ELF-1 (cell line): ENCODE data around the gene RPL34.
A peak's percentile ranks its signal among the peaks of the same experiment; 100 is the strongest.

Experiments used
- DNase-seq: peaks from one replicate; pipeline ENCODE4 v3.0.0-alpha.2; 2016; ENCODE audit warnings: low read depth, low spot score

Gene RPL34

GRCh38 chr4:108624263-108625056, 4.1 kb downstream of the RPL34 start:
- DNase-seq = no peak

- DNase-seq = no peak
These were observed 5.7 kb downstream of the RPL34 start for GRCh38 chr4:108626056-108626455.

GRCh38 chr4:108628411-108628810, 8.0 kb downstream of the RPL34 start:
- no peak for DNase-seq

- DNase-seq = no peak
These were observed 14.8 kb downstream of the RPL34 start for GRCh38 chr4:108635070-108635655.

GRCh38 chr4:108636246-108636645, 15.9 kb downstream of the RPL34 start:
- DNase-seq = no peak

GRCh38 chr4:108637856-108638255, 17.5 kb downstream of the RPL34 start:
- DNase-seq = no peak

GRCh38 chr4:108644237-108644636, 23.9 kb downstream of the RPL34 start:
- no peak for DNase-seq

- DNase-seq = no peak
These were observed 26.3 kb downstream of the RPL34 start for GRCh38 chr4:108646706-108647105.

- DNase-seq = no peak
These were observed 29.5 kb downstream of the RPL34 start for GRCh38 chr4:108649863-108650211.

GRCh38 chr4:108650212-108651013, 30.0 kb downstream of the RPL34 start, which contains the start of gene OSTC:
Gene OSTC, plus strand, starts transcription at chr4:108650599. Its CDS starts 57 bp downstream, at chr4:108650656.
- DNase-seq = peak; percentile 95

- no peak for DNase-seq
These were observed 30.8 kb downstream of the RPL34 start for GRCh38 chr4:108651014-108651791.

- no peak for DNase-seq
These were observed 42.3 kb downstream of the RPL34 start for GRCh38 chr4:108662629-108663028.

GRCh38 chr4:108674356-108674977, 54.1 kb downstream of the RPL34 start:
- no peak for DNase-seq
